C4-2B (cell line): ENCODE data around the gene MED26.

Experiments
- H3K27ac ChIP-seq: fragments of 450-650 bp; 2 replicates; pipeline ENCODE4 v1.5.1; 2017
- CTCF ChIP-seq: fragments of 450-650 bp; conservative IDR thresholded peaks from 2 replicates; pipeline ENCODE4 v1.5.1; 2017; ENCODE audit warnings: mild to moderate bottlenecking
- ZFX ChIP-seq: fragments of 450-650 bp; IDR thresholded peaks from 2 replicates; pipeline ENCODE4 v1.6.1; 2017

MED26 gene

GRCh38 chr19:16584248-16585093 is 43.5 kb downstream of the MED26 start:
- peak overlapping the region; percentile 14 for H3K27ac ChIP-seq
- TF ChIP-seq ZFX (no peak), CTCF (no peak)

- TF ChIP-seq ZFX, result no peak
- no peak for TF ChIP-seq CTCF
- no peak overlapping the region for H3K27ac ChIP-seq
These were observed 45.3 kb downstream of the MED26 start for GRCh38 chr19:16582486-16583261.

GRCh38 chr19:16581971-16582343 is 46.0 kb downstream of the MED26 start:
- TF ChIP-seq ZFX (no peak), CTCF (no peak)
- H3K27ac ChIP-seq, result no peak overlapping the region

- TF ChIP-seq CTCF (no peak), ZFX (no peak)
- H3K27ac ChIP-seq, result no peak overlapping the region
These were observed 46.6 kb downstream of the MED26 start for GRCh38 chr19:16581145-16581970.

- no peak overlapping the region for H3K27ac ChIP-seq
- no peak for TF ChIP-seq ZFX
- TF ChIP-seq CTCF, result no peak
These were observed 48.6 kb downstream of the MED26 start for GRCh38 chr19:16579381-16579780.

- no peak overlapping the region for H3K27ac ChIP-seq
- TF ChIP-seq ZFX, result no peak
- TF ChIP-seq CTCF, result no peak
These were observed 50.4 kb downstream of the MED26 start for GRCh38 chr19:16577531-16577985.
